Stimulated activated naive B cell treated with anti-CD40 and anti-IgM and Interleukin-4, amounts not matched to agents 10 μg/mL and 1 μg/mL and 100 μg/mL, for 72 hours (primary cell): ENCODE data around the gene PCA3.
A peak's percentile ranks its signal among the peaks of the same experiment; 100 is the strongest.

Experiments
- ATAC-seq, 2 donors: fragments of 150-1000 bp; cut with Tn5 transposase; replicated peaks; 2 replicates each; pipeline ENCODE4 v1.10.0; 2021; ENCODE audit warnings: moderate library complexity in 1 of 2
- DNase-seq: peaks from one replicate; pipeline ENCODE4 v3.0.0; 2021
- H3K27ac Mint-ChIP-seq: one replicate; pipeline ENCODE4 v1.8.0; 2022; ENCODE audit warnings: mild to moderate bottlenecking, mixed read lengths
- H3K27me3 Mint-ChIP-seq, 2 donors: one replicate each; pipeline ENCODE4 v1.8.0; 2022; ENCODE audit warnings: mixed read lengths in 2 of 2
- H3K36me3 Mint-ChIP-seq, 2 donors: one replicate each; pipeline ENCODE4 v1.8.0; 2022; ENCODE audit warnings: mixed read lengths in 2 of 2, mild to moderate bottlenecking in 1 of 2
- H3K4me1 Mint-ChIP-seq, 2 donors: one replicate each; pipeline ENCODE4 v1.8.0; 2022; ENCODE audit warnings: mixed read lengths in 2 of 2, mild to moderate bottlenecking in 1 of 2
- H3K4me3 Mint-ChIP-seq, 2 donors: one replicate each; pipeline ENCODE4 v1.8.0; 2022; ENCODE audit warnings: mild to moderate bottlenecking in 2 of 2, mixed read lengths in 2 of 2, moderate library complexity in 1 of 2
- H3K9me3 Mint-ChIP-seq, 2 donors: one replicate each; pipeline ENCODE4 v1.8.0; 2022; ENCODE audit warnings: mixed read lengths in 2 of 2, mild to moderate bottlenecking in 1 of 2

Gene PCA3

GRCh38 chr9:76784881-76785280 lies 20.6 kb downstream of the PCA3 start:
- Mint-ChIP-seq H3K27ac (no peak overlapping the region), H3K4me3 (no peak overlapping the region), H3K36me3 (no peaks in the 10 kb centered on the region), H3K27me3 (peaks cover 19 to 33% of the 10 kb centered on the region in 2 donors), H3K9me3 (peaks cover 0 to 3% of the 10 kb centered on the region in 2 donors), H3K4me1 (no peaks in the 10 kb centered on the region)
- ATAC-seq (no peak), DNase-seq (no peak)

GRCh38 chr9:76785501-76785900 lies 21.3 kb downstream of the PCA3 start:
- DNase-seq: no peak
- H3K4me1 Mint-ChIP-seq: no peaks in the 10 kb centered on the region
- no peaks in the 10 kb centered on the region for H3K36me3 Mint-ChIP-seq
- no peak for ATAC-seq
- H3K4me3 Mint-ChIP-seq: no peak overlapping the region
- no peak overlapping the region for H3K27ac Mint-ChIP-seq
- H3K9me3 Mint-ChIP-seq: peaks cover 0 to 3% of the 10 kb centered on the region in 2 donors
- H3K27me3 Mint-ChIP-seq: peaks cover 19 to 33% of the 10 kb centered on the region in 2 donors

- H3K4me1 Mint-ChIP-seq: no peaks in the 10 kb centered on the region
- DNase-seq: no peak
- peaks cover 0 to 3% of the 10 kb centered on the region in 2 donors for H3K9me3 Mint-ChIP-seq
- peaks cover 15 to 21% of the 10 kb centered on the region in 2 donors for H3K27me3 Mint-ChIP-seq
- no peaks in the 10 kb centered on the region for H3K36me3 Mint-ChIP-seq
- no peak overlapping the region for H3K27ac Mint-ChIP-seq
- ATAC-seq: no peak
- H3K4me3 Mint-ChIP-seq: no peak overlapping the region
Observed at GRCh38 chr9:76787677-76788076, 23.4 kb downstream of the PCA3 start.

- Mint-ChIP-seq H3K9me3 (no peaks in the 10 kb centered on the region), H3K36me3 (no peaks in the 10 kb centered on the region), H3K4me1 (no peaks in the 10 kb centered on the region), H3K27me3 (peaks cover 14 to 19% of the 10 kb centered on the region in 2 donors), H3K4me3 (no peak overlapping the region), H3K27ac (no peak overlapping the region)
- DNase-seq: no peak
- ATAC-seq: no peak
Observed at GRCh38 chr9:76789840-76790239, 25.6 kb downstream of the PCA3 start.

GRCh38 chr9:76793784-76794431 lies 29.7 kb downstream of the PCA3 start:
- H3K9me3 Mint-ChIP-seq: no peaks in the 10 kb centered on the region
- peaks cover 7 to 8% of the 10 kb centered on the region in 2 donors for H3K4me1 Mint-ChIP-seq
- H3K27me3 Mint-ChIP-seq: peaks cover 0 to 5% of the 10 kb centered on the region in 2 donors
- no peak overlapping the region for H3K27ac Mint-ChIP-seq
- DNase-seq (no peak), ATAC-seq (no peak)
- no peak overlapping the region for H3K4me3 Mint-ChIP-seq
- no peaks in the 10 kb centered on the region for H3K36me3 Mint-ChIP-seq

GRCh38 chr9:76796296-76796695 lies 32.1 kb downstream of the PCA3 start:
- Mint-ChIP-seq H3K9me3 (no peaks in the 10 kb centered on the region), H3K4me1 (peaks cover 7 to 8% of the 10 kb centered on the region in 2 donors), H3K4me3 (no peak overlapping the region), H3K36me3 (no peaks in the 10 kb centered on the region), H3K27ac (no peak overlapping the region), H3K27me3 (peaks cover 0 to 5% of the 10 kb centered on the region in 2 donors)
- DNase-seq: no peak
- ATAC-seq: no peak

- Mint-ChIP-seq H3K4me3 (no peak overlapping the region), H3K4me1 (peaks cover 7 to 8% of the 10 kb centered on the region in 2 donors), H3K27me3 (peaks cover 5% of the 10 kb centered on the region in 2 donors), H3K27ac (peak overlapping the region; percentile 51), H3K9me3 (no peaks in the 10 kb centered on the region), H3K36me3 (no peaks in the 10 kb centered on the region)
- ATAC-seq (peak; percentile 66 to 70), DNase-seq (no peak)
Observed at GRCh38 chr9:76798527-76798926, 34.3 kb downstream of the PCA3 start.

GRCh38 chr9:76799473-76799872 lies 35.2 kb downstream of the PCA3 start:
- no peak overlapping the region for H3K4me3 Mint-ChIP-seq
- DNase-seq (no peak), ATAC-seq (no peak)
- H3K9me3 Mint-ChIP-seq: no peaks in the 10 kb centered on the region
- no peaks in the 10 kb centered on the region for H3K36me3 Mint-ChIP-seq
- H3K4me1 Mint-ChIP-seq: peaks cover 7 to 8% of the 10 kb centered on the region in 2 donors
- H3K27me3 Mint-ChIP-seq: peaks cover 8 to 12% of the 10 kb centered on the region in 2 donors
- H3K27ac Mint-ChIP-seq: no peak overlapping the region

GRCh38 chr9:76800901-76801300 lies 36.7 kb downstream of the PCA3 start:
- Mint-ChIP-seq H3K4me3 (no peak overlapping the region), H3K9me3 (no peaks in the 10 kb centered on the region), H3K36me3 (no peaks in the 10 kb centered on the region), H3K27ac (no peak overlapping the region), H3K4me1 (peaks cover 7 to 8% of the 10 kb centered on the region in 2 donors), H3K27me3 (peaks cover 8 to 10% of the 10 kb centered on the region in 2 donors)
- no peak for DNase-seq
- ATAC-seq: no peak

GRCh38 chr9:76803083-76803482 lies 38.8 kb downstream of the PCA3 start:
- DNase-seq (no peak), ATAC-seq (no peak)
- Mint-ChIP-seq H3K27me3 (peaks cover 8 to 10% of the 10 kb centered on the region in 2 donors), H3K36me3 (no peaks in the 10 kb centered on the region), H3K9me3 (no peaks in the 10 kb centered on the region), H3K4me3 (no peak overlapping the region), H3K4me1 (peaks cover 6 to 7% of the 10 kb centered on the region in 2 donors), H3K27ac (no peak overlapping the region)

GRCh38 chr9:76803762-76804161 lies 39.5 kb downstream of the PCA3 start:
- peaks cover 15 to 16% of the 10 kb centered on the region in 2 donors for H3K27me3 Mint-ChIP-seq
- no peak overlapping the region for H3K4me3 Mint-ChIP-seq
- H3K9me3 Mint-ChIP-seq: no peaks in the 10 kb centered on the region
- no peak for ATAC-seq
- no peak overlapping the region for H3K27ac Mint-ChIP-seq
- no peak for DNase-seq
- H3K36me3 Mint-ChIP-seq: no peaks in the 10 kb centered on the region
- peaks cover 0 to under 1% of the 10 kb centered on the region in 2 donors for H3K4me1 Mint-ChIP-seq

- Mint-ChIP-seq H3K9me3 (no peaks in the 10 kb centered on the region), H3K4me1 (no peaks in the 10 kb centered on the region)
Observed at GRCh38 chr9:76808636-76809035, 44.4 kb downstream of the PCA3 start.

GRCh38 chr9:76810377-76810957 lies 46.2 kb downstream of the PCA3 start:
- Mint-ChIP-seq H3K27ac (no peak overlapping the region), H3K4me3 (no peak overlapping the region), H3K9me3 (no peaks in the 10 kb centered on the region), H3K36me3 (no peaks in the 10 kb centered on the region), H3K4me1 (no peaks in the 10 kb centered on the region), H3K27me3 (peaks cover 20 to 25% of the 10 kb centered on the region in 2 donors)
- DNase-seq: peak; percentile 4
- ATAC-seq: peak; percentile 69 to 71

More at GRCh38 chr9:76808636-76809035, 44.4 kb downstream of the PCA3 start:
- DNase-seq (no peak), ATAC-seq (no peak)
- H3K27ac Mint-ChIP-seq: no peak overlapping the region
- peaks cover 12 to 24% of the 10 kb centered on the region in 2 donors for H3K27me3 Mint-ChIP-seq
- no peak overlapping the region for H3K4me3 Mint-ChIP-seq
- no peaks in the 10 kb centered on the region for H3K36me3 Mint-ChIP-seq

GRCh38 chr9:76812591-76812990 lies 48.4 kb downstream of the PCA3 start:
- peaks cover 24 to 25% of the 10 kb centered on the region in 2 donors for H3K27me3 Mint-ChIP-seq
- DNase-seq (no peak), ATAC-seq (no peak)
- no peaks in the 10 kb centered on the region for H3K9me3 Mint-ChIP-seq
- no peak overlapping the region for H3K4me3 Mint-ChIP-seq
- H3K27ac Mint-ChIP-seq: no peak overlapping the region
- no peaks in the 10 kb centered on the region for H3K36me3 Mint-ChIP-seq
- no peaks in the 10 kb centered on the region for H3K4me1 Mint-ChIP-seq

- no peaks in the 10 kb centered on the region for H3K36me3 Mint-ChIP-seq
- ATAC-seq (no peak), DNase-seq (no peak)
- peaks cover 22 to 35% of the 10 kb centered on the region in 2 donors for H3K27me3 Mint-ChIP-seq
- H3K9me3 Mint-ChIP-seq: no peaks in the 10 kb centered on the region
- no peaks in the 10 kb centered on the region for H3K4me1 Mint-ChIP-seq
- no peak overlapping the region for H3K27ac Mint-ChIP-seq
- no peak overlapping the region for H3K4me3 Mint-ChIP-seq
Observed at GRCh38 chr9:76817489-76817888, 53.3 kb downstream of the PCA3 start.
